ENCODE measurements around the gene FDXR.
"Not testable (repeated sequence)": the region's sequence is repeated elsewhere in the genome, so short reads cannot be mapped to it uniquely, and the experiment has no call there.

Gene FDXR, protein sequence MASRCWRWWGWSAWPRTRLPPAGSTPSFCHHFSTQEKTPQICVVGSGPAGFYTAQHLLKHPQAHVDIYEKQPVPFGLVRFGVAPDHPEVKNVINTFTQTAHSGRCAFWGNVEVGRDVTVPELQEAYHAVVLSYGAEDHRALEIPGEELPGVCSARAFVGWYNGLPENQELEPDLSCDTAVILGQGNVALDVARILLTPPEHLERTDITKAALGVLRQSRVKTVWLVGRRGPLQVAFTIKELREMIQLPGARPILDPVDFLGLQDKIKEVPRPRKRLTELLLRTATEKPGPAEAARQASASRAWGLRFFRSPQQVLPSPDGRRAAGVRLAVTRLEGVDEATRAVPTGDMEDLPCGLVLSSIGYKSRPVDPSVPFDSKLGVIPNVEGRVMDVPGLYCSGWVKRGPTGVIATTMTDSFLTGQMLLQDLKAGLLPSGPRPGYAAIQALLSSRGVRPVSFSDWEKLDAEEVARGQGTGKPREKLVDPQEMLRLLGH

GRCh38 chr17:74872313-74873036, at the start of gene FDXR:
Gene FDXR (minus strand): TSS chr17:74872994. CDS start chr17:74872944, 50 bp downstream.
- DNase-seq (ENCODE audit: low read depth in 2 of 2), result no peak

GRCh38 chr17:74922172-74922571, 49.4 kb upstream of the FDXR start:
- DNase-seq (ENCODE audit: low read depth in 2 of 2), result no peak

DNA sequence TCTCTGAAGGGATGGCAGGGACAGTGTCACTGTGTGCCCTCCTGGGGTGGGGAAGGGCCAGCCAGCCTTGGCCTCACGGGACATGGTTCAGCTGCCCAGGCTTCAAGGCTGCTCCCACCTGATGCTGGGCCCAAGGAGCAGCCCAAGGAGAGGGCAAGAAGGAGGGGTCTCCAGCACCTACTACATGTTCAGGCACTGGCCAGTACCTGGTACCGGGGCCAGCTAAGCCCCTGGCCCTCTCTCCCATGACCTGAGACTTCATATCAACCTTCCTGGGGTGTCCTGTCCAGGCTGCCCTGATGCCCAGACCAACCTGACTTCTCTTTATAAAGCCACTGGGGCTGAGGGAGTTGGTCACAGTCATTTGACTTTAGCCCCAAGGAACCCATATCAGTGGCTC, 49.0 kb upstream of the FDXR start:
- DNase-seq (ENCODE audit: low read depth in 2 of 2), result no peak

DNA sequence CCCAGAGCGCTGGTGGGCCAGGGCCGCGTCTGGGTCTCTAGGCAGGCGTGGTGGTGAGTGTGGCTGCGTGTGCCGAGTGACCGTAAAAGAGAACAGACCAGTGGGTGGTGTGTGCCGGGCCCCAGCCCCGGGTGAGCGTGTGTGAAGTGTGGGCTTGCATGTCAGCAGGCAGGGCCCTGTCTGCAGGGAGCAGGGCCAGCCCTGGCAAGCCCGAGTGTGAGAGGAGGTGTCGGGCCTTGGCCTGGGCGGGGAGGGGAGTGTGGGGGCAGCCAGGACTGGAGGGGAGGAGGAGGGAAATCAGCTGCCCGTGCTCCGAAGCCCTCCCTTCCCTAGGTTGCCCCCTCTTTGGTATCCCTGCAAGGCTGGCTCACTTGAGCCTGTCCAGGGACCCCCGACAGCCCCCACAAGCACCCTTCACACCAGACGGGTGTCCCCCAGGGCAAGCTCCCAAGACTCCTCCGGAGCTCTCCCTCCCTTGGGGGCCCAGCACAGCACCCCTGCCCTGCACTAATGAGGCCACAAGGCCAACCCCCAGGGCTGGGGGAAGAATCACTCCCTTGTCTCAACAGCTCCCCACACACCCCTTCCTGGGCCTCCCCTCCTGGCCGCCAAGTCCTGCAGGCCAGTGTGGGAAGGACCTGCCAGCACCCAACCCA, 48.4 kb upstream of the FDXR start:
- no peak for DNase-seq (ENCODE audit: low read depth in 2 of 2)

DNA sequence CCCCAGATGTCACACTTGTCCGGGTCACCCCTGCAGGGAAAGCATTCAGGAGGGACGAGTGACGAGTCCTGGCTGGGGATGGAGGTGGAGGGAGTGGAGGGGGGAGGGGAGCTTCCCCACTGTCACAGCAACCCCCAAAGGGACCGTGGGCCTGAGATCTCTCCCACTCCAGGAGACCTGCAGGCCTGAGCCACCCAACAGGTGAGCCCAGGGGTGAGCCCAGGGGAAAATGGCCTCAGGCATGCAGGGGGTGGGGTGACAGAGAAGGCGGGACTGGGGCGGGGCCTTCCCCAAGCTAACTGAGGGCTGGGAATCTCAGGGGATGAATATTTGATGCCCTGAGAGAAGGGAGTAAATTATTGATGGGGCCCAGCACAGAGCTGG, 47.8 kb upstream of the FDXR start:
- no peak for DNase-seq (ENCODE audit: low read depth in 2 of 2)

DNA sequence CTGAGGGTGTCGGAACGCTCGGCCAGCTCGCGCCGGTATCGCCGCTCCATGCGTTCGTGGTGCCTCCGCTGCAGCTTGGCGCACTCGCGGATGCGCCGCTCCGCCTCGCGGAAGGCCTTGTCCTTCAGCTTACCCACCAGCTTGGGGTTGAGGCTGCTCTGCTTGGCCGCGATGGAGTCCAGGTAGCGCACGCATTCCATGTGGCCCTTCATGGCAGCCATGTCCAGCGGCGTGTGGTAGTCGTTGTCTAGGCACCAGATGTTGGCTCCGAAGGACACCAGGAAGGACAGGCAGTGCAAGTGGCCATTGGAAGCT, 47.5 kb upstream of the FDXR start:
- DNase-seq (ENCODE audit: low read depth in 2 of 2), result no peak

DNA sequence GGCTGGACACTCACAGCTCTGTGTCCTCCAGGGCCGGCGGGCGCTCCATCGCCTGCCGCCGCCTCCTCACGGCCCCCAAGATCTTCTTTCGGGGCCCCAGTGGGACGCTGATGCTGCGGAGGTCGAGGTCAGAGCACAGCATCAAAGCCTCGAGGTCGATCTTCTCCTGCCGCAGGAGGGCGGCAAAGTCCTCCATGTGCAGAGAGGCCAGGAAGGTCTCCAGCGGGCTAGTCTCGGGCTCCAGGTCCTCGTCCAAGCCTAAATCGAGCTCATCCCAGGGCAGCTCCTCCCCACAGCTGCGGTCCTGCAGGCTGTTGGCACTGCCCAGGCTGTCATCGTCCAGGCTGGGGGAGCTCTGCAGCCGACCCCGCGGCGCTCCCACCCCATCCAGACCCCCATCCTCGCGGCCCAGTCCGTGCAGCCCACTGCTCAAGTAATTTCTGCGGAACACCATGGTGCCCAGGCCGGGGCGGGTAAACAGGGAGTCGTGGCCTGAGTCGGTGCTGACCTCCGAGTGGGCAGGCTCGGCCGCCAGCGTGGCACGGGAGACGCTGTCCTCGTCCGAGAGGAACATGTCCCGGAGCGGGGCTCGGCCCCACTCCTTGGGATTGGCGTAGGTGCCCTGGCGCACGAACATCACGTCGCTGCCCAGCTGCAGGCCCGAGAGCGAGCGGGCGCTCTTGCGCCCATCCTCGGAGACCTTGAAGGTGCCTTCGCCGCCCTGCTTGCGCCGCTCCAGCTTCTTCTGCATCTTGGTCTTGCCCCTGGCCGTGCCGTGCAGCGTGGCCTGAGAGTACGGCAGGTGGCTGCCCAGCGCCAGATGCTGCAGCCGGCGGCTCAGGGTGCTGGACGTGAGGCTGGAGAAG, 46.9 kb upstream of the FDXR start:
- DNase-seq (ENCODE audit: low read depth in 2 of 2), result no peak

GRCh38 chr17:74918906-74919305, 46.1 kb upstream of the FDXR start:
- no peak for DNase-seq (ENCODE audit: low read depth in 2 of 2)

DNA sequence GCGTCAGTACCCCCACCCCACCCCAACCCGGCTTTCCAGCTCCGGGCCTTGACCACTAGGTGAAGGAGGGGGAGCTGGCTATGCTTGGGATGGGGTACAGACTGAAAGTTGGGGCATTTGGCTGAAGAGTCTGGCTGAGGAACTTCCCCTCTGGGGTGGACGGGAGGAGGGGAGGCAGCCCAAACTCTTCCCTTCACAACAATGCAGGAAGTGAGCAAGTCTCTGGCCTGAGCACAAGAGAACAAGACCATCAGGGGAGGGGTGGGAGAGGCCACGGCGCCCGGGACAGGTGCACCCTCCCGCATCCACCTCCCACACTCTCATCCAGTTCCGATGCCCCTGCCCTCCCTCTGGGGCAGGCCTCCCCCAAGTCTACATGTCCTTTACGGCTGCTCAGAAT, 44.6 kb upstream of the FDXR start:
- DNase-seq (ENCODE audit: low read depth in 2 of 2), result no peak

GRCh38 chr17:74916851-74917199, 44.0 kb upstream of the FDXR start:
- DNase-seq (ENCODE audit: low read depth in 2 of 2), result no peak

DNA sequence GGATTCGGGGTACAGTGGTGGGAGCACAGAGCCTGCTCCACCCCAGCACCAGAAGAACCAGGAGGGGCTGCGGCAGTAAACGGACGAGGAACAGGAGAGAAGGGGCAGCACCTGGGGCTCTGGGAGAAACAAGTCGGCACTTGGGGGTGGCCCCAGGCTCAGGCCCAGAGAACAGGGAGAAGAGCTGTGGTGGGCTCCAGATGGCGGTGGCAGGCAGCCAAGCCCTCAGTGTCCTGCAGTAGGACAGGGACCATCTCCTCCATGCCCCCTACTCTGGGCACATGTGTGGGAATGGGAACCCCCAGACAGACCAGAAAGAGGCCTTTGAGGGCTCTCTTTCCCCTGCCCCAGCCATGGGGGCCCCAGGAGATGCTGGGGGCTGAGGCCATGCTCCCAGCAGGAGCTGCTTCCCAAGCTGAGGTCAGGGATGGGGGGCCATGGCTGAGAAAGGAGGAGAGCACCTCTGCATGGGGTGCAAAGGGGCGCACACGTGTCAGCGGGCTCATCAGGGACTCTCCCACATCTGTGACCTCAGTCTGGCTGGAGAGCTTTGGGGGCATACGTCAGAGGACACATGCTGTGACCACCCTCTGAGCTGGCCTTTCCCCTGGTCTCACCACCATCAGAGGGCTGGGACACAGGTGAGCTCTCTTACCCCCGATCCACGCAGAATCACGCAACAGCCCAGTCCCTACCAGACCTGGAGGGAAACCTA, 43.5 kb upstream of the FDXR start:
- DNase-seq (ENCODE audit: low read depth in 2 of 2), result no peak

DNA sequence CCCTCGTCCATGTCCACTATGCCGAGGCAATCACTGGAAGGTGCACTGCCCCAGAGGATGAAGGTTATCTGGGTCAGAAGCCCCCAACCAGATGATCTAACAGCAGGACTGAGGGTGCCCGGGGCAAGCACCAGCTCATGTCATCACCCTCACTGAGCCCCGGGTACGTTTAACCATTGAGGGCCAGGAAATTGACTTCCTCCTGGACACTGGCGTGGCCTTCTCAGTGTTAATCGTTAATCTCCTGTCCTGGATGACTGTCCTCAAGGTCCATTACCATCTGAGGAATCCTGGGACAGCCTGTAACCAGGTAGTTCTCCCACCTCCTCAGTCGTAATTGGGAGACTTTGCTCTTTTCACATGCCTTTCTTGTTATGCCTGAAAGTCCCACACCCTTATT, 38.6 kb upstream of the FDXR start:
- DNase-seq (ENCODE audit: low read depth in 2 of 2), result not testable (repeated sequence)

DNA sequence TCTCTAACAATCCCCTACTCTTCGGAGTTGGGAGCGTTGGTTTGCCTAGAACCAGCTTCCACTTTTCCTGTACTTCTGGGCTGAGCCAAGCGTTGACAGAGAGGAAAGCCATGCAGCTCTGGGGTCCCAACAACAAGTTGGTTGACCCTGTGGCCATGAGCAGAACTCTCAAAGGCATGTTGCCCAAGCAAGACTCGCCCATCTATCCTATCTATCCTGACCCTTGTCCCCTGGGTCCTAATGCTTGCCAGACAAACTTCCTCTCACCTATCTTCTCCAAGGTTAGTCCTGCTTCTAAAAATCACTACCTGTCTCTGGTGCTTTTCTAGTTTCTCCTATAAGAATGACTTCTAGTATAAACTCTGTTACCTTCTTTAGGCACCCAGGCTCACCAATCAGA, 36.3 kb upstream of the FDXR start:
- not testable (repeated sequence) for DNase-seq (ENCODE audit: low read depth in 2 of 2)

DNA sequence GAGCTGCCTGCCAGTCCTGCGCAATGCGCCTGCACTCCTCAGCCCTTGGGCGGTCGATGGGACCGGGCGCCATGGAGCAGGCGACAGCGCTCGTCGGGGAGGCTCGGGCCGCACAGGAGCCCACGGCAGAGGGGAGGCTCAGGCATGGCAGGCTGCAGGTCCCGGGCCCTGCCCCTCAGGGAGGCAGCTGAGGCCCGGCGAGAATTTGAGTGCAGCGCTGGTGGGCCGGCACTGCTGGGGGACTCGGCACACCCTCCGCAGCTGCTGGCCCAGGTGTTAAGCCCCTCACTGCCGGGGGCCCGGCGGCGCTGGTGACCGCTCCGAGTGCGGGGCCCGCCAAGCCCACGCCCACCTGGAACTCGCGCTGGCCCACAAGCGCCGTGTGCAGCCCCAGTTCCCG, 34.2 kb upstream of the FDXR start:
- DNase-seq (ENCODE audit: low read depth in 2 of 2), result no peak

GRCh38 chr17:74906214-74906793, 33.5 kb upstream of the FDXR start:
- DNase-seq (ENCODE audit: low read depth in 2 of 2), result not testable (repeated sequence)

GRCh38 chr17:74904687-74905409, 32.1 kb upstream of the FDXR start:
- no peak for DNase-seq (ENCODE audit: low read depth in 2 of 2)

DNA sequence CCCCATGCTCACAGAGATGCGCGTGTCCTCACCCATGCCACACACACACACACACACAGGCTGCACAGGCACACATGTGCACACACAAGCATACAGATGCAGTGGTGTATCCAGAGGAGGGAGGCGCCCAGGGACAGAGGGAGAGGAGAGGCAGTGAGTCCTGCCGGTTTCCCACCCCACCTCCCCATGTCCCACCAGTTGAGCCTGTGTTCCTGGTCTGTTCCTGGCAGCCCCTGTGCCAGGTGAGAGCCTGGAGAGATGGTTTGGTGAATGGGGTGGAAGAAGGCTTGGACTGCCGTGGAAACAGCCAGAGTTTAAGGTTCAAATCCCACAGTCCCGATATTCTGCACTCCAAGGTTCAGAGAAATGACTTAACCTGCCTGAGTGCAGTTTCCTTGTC, 30.9 kb upstream of the FDXR start:
- no peak for DNase-seq (ENCODE audit: low read depth in 2 of 2)

GRCh38 chr17:74903034-74903433, 30.2 kb upstream of the FDXR start:
- DNase-seq (ENCODE audit: low read depth in 2 of 2), result no peak

GRCh38 chr17:74901353-74902135, 28.8 kb upstream of the FDXR start:
- DNase-seq (ENCODE audit: low read depth in 2 of 2), result no peak
